DOHH2 (cell line): ENCODE results near the gene GPR152.

Experiments used
- H3F3A ChIP-seq: fragments of 200-600 bp; sonication (generic), shearing (Covaris generic); 2 replicates; pipeline ENCODE4 v1.6.0; 2016; ENCODE audit warnings: antibody characterized with exemption, mild to moderate bottlenecking; ENCODE audit not compliant: control insufficient read depth, insufficient read depth
- H3K27ac ChIP-seq: fragments of 200-600 bp; sonication (generic); 2 replicates; pipeline ENCODE4 v1.5.1; 2014; ENCODE audit warnings: low read depth, mild to moderate bottlenecking, low read length, moderate library complexity
- H3K27me3 ChIP-seq: fragments of 200-600 bp; sonication (generic); 2 replicates; pipeline ENCODE4 v1.6.1; 2014; ENCODE audit warnings: mild to moderate bottlenecking, low read length, mixed read lengths; ENCODE audit not compliant: control insufficient read depth
- H3K36me3 ChIP-seq: fragments of 200-600 bp; sonication (generic); 2 replicates; pipeline ENCODE4 v1.6.1; 2014; ENCODE audit warnings: mild to moderate bottlenecking, low read length, moderate library complexity, mixed read lengths; ENCODE audit not compliant: control insufficient read depth
- H3K4me1 ChIP-seq: fragments of 200-600 bp; sonication (generic); 2 replicates; pipeline ENCODE4 v1.6.1; 2014; ENCODE audit warnings: mild to moderate bottlenecking, low read length, mixed read lengths; ENCODE audit not compliant: control insufficient read depth
- H3K4me2 ChIP-seq: fragments of 200-600 bp; sonication (generic); 2 replicates; pipeline ENCODE4 v1.6.0; 2014; ENCODE audit warnings: mild to moderate bottlenecking, low read length, moderate library complexity
- H3K4me3 ChIP-seq: fragments of 200-600 bp; sonication (generic); 2 replicates; pipeline ENCODE4 v1.5.1; 2014; ENCODE audit warnings: mild to moderate bottlenecking, low read length, mixed read lengths
- H3K79me2 ChIP-seq: fragments of 200-600 bp; sonication (generic); 2 replicates; pipeline ENCODE4 v1.6.1; 2014; ENCODE audit warnings: mild to moderate bottlenecking, low read length, mixed read lengths; ENCODE audit not compliant: control insufficient read depth
- H3K9me2 ChIP-seq: fragments of 200-600 bp; sonication (generic); replicated peaks from 2 replicates; pipeline ENCODE4 v1.6.1; 2014; ENCODE audit warnings: mild to moderate bottlenecking, low read length, mixed read lengths; ENCODE audit not compliant: control insufficient read depth
- H3K9me3 ChIP-seq: fragments of 200-600 bp; sonication (generic); 2 replicates; pipeline ENCODE4 v1.6.1; 2014; ENCODE audit warnings: antibody characterized with exemption, low read length, mixed read lengths; ENCODE audit not compliant: control insufficient read depth, insufficient read depth
- H4K20me1 ChIP-seq: fragments of 200-600 bp; sonication (generic); 2 replicates; pipeline ENCODE4 v1.6.0; 2014; ENCODE audit warnings: low read depth, mild to moderate bottlenecking, antibody characterized with exemption, low read length, moderate library complexity; ENCODE audit not compliant: control insufficient read depth, insufficient read depth
- CTCF ChIP-seq: fragments of 200-600 bp; sonication (generic); IDR thresholded peaks from one replicate; pipeline ENCODE4 v1.5.1; 2014; ENCODE audit warnings: antibody characterized with exemption, mild to moderate bottlenecking, low read depth, low read length; ENCODE audit not compliant: poor library complexity, severe bottlenecking
- EZH2phosphoT487 ChIP-seq: fragments of 200-600 bp; sonication (generic); IDR thresholded peaks from 2 replicates; pipeline ENCODE4 v1.6.1; 2017; ENCODE audit warnings: borderline replicate concordance, mild to moderate bottlenecking, antibody characterized with exemption, low read length, moderate library complexity, mixed read lengths

The GPR152 gene

GRCh38 chr11:67470337-67471002 lies 17.9 kb upstream of the GPR152 start:
- H3K9me2 ChIP-seq = no peaks in the 10 kb centered on the region
- H3K79me2 ChIP-seq = peaks cover 15% of the 10 kb centered on the region
- H3K4me3 ChIP-seq = no peak overlapping the region
- H3K27ac ChIP-seq = no peak overlapping the region
- H3K4me2 ChIP-seq = no peak overlapping the region
- peaks cover 5% of the 10 kb centered on the region for H3K36me3 ChIP-seq
- TF ChIP-seq CTCF (no peak), EZH2phosphoT487 (no peak)
- H3K4me1 ChIP-seq = peaks cover 59% of the 10 kb centered on the region
- no peaks in the 10 kb centered on the region for H3K27me3 ChIP-seq
- H4K20me1 ChIP-seq = no peaks in the 10 kb centered on the region
- peaks cover 3% of the 10 kb centered on the region; the same call in 1 of the 2 replicates for H3F3A ChIP-seq
- H3K9me3 ChIP-seq = no peaks in the 10 kb centered on the region

GRCh38 chr11:67469508-67469811 lies 16.9 kb upstream of the GPR152 start:
- Histone ChIP-seq H3K27ac (no peak overlapping the region), H3K4me2 (peak overlapping the region; percentile 98)
- peak; percentile 31 for TF ChIP-seq CTCF
- no peak for TF ChIP-seq EZH2phosphoT487

GRCh38 chr11:67468759-67469507 lies 16.4 kb upstream of the GPR152 start, which contains the start of gene TMEM134:
Gene TMEM134 (minus strand): TSS chr11:67469251. CDS start chr11:67469192, 59 bp downstream.
- H3K36me3 ChIP-seq = peaks cover 17% of the 10 kb centered on the region
- H3K9me3 ChIP-seq = no peaks in the 10 kb centered on the region
- H3F3A ChIP-seq = peaks cover 3% of the 10 kb centered on the region; the same call in 1 of the 2 replicates
- H3K4me2 ChIP-seq = peak within 1 kb of the TSS; percentile 98
- H3K79me2 ChIP-seq = peaks cover 28% of the 10 kb centered on the region
- peaks cover 66% of the 10 kb centered on the region for H3K4me1 ChIP-seq
- H3K27ac ChIP-seq = peak within 1 kb of the TSS; percentile 39
- no peaks in the 10 kb centered on the region for H3K27me3 ChIP-seq
- H4K20me1 ChIP-seq = no peaks in the 10 kb centered on the region
- peak within 1 kb of the TSS; percentile 77 for H3K4me3 ChIP-seq
- no peaks in the 10 kb centered on the region for H3K9me2 ChIP-seq
- TF ChIP-seq EZH2phosphoT487 = no peak
- peak; percentile 73 for TF ChIP-seq CTCF

More at GRCh38 chr11:67469508-67469811, 16.9 kb upstream of the GPR152 start:
- peaks cover 3% of the 10 kb centered on the region; the same call in 1 of the 2 replicates for H3F3A ChIP-seq
- peaks cover 23% of the 10 kb centered on the region for H3K79me2 ChIP-seq
- H3K27me3 ChIP-seq = no peaks in the 10 kb centered on the region
- H3K36me3 ChIP-seq = peaks cover 13% of the 10 kb centered on the region
- peak overlapping the region; percentile 77 for H3K4me3 ChIP-seq
- H4K20me1 ChIP-seq = no peaks in the 10 kb centered on the region
- H3K9me3 ChIP-seq = no peaks in the 10 kb centered on the region
- no peaks in the 10 kb centered on the region for H3K9me2 ChIP-seq
- peaks cover 64% of the 10 kb centered on the region for H3K4me1 ChIP-seq
